Astrocyte of the spinal cord (primary cell): Measurements from ENCODE around the gene CDR2L.

ENCODE experiments used
- DNase-seq: peaks from one replicate; pipeline ENCODE4 v3.0.0; 2011; ENCODE audit warnings: low read depth, low spot score
- H3K4me3 ChIP-seq: 2 replicates; pipeline ENCODE4 v1.5.1; 2011; ENCODE audit warnings: low read depth, mild to moderate bottlenecking, low read length, moderate library complexity
- CTCF ChIP-seq: IDR thresholded peaks from 2 replicates; pipeline ENCODE4 v1.5.1; 2012; ENCODE audit warnings: low read depth, mild to moderate bottlenecking, low read length, inconsistent platforms
- in situ Hi-C: cut with HindIII; loops from 2 replicates; pipeline ENCODE4 v1.10.0; 2017; ENCODE audit warnings: low sequenced_read_pairs

CDR2L gene

GRCh38 chr17:74987418-74987908 is at the start of gene CDR2L:
Gene CDR2L, plus strand, starts transcription at chr17:74987632. Its CDS starts 412 bp downstream, at chr17:74988044.
- TF ChIP-seq CTCF = no peak
- peak; percentile 95 for DNase-seq
- in situ Hi-C loops = no loop called here
- H3K4me3 ChIP-seq = peak within 1 kb of the TSS; percentile 71

DNA sequence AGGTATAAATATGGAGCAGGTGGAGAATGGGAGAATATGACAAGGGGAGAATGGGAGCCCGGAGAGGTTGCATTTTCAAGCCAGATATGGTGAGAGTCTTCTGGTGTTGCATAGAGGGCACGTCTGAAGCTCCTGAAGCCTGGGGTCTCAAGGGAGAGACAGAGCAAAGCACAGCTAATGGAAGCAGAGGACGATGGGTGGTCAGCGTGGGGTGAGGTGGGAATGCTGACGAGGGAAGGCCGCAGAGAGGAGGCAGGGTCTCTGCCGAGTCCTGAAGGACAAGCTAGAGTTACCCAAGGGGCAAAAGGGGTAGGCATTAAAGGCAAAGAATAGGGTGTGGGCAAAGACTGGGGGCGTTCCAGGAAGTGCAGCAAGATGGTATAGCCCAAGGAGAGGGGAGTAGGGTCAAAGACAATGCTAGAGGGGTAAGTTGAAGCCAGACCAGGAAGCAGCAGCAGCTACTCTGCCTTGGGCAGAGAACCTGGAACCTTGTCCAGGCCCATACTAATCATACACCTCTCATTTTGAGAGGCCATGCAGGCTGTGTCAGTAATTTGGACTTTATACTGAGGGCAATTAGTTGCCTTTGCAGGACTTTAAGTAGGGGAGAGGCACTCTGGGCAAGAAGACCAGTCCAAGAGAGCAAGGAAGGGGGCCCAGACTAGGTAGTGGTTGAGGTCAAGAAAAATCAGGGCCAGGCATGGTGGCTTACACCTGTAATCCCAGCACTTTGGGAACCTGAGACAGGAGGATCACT is 49.1 kb upstream of the CDR2L start:
- H3K4me3 ChIP-seq = no peak overlapping the region
- DNase-seq = no peak
- no peak for TF ChIP-seq CTCF
- in situ Hi-C loops = no loop called here

DNA sequence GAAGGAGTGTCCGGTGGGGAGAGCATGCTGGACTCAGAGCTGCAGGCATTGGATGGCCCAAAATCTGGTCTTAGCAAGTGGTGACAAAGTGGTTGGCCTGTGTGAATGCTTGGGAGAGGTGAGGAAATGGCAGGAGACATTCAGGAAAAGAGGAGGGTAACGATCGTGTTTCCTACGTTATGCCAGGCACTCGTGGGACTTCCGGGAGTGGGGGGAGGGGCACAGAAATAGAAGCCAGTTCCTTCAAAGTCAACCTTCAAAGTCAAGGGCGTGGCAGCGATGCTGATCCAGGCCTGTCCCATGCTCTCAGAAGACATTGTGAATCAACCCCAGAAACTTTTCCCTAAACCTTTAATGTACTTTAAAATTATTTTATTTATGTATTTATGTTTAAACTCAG is 47.9 kb upstream of the CDR2L start:
- no peak for TF ChIP-seq CTCF
- H3K4me3 ChIP-seq = no peak overlapping the region
- in situ Hi-C loops = no loop called here
- DNase-seq = no peak

GRCh38 chr17:74941128-74941725 is 46.2 kb upstream of the CDR2L start:
- no peak overlapping the region for H3K4me3 ChIP-seq
- TF ChIP-seq CTCF = no peak
- in situ Hi-C loops = no loop called here
- no peak for DNase-seq

DNA sequence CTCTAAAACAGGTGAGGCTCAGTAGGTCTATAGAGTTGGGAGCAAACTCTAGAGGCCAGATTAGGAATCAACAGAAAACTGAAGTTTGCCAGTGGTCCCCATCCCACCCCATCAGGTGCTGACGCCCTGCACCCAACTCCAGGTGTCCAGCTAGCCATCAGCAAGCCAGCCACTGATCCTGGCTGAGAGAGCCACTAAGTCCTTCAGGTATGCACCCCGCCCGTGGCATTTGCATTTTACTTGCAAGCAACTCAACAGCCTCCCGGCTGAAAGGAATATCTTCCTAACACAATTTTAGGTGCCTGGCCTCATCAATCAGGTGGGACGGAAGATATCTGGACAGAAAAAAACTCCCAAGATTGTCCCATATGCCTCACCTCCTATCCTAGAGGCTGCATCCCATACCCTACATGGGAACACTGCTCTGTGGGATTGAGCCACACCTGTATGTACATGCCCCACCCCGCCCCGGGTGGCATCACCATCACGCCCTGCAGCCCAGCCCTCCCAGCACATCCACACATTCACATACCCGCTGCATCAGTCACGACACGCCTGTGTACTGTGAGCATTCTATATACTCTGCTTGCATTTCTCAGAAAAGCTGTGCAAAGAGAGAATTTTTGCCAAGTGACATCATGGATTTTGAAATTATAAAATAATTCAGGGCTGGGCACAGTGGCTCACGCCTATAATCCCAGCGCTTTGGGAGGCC is 43.5 kb upstream of the CDR2L start:
- H3K4me3 ChIP-seq = no peak overlapping the region
- DNase-seq = no peak
- no peak for TF ChIP-seq CTCF
- in situ Hi-C loops = no loop called here

DNA sequence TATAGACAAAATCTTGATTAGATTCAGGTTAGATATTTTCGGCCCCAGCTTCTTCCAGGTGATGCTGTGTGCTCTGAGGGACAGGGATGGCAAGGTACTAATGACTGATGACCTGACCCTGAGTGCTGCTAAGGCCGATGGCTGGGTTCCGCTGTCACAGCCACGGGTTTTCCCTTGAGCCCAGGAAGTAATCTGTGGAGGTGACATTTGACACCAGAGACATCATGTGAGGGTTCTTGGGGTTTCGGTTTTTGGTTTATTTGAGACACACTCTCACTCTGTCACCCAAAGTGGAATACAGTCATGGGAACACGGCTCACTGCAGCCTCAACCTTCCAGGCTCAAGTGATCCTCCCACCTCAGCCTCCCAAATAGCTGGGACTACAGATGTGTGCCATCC is 41.9 kb upstream of the CDR2L start:
- DNase-seq = no peak
- TF ChIP-seq CTCF = no peak

More for the DNA sequence above, 41.9 kb upstream of the CDR2L start:
- in situ Hi-C loops = no loop called here
- H3K4me3 ChIP-seq = no peak overlapping the region
